KBM-7 (cell line): ENCODE results near the gene TSPAN10.

Source experiments
- DNase-seq: peaks from one replicate; pipeline ENCODE4 v3.0.0-alpha.2; 2015
- in situ Hi-C: fragments of 300-500 bp; cut with MboI; formaldehyde crosslinking; loops from 2 replicates; pipeline ENCODE4 v1.14.3; 2020; ENCODE audit warnings: low sequenced_read_pairs, low pct_unique_long_range_greater_than_20kb, mixed read lengths

TSPAN10 gene

GRCh38 chr17:81683208-81683583, 46.2 kb downstream of the TSPAN10 start:
- in situ Hi-C loops = no loop called here
- DNase-seq = peak; percentile 31

- peak; percentile 99 for DNase-seq
- in situ Hi-C loops = no loop called here
Observed at GRCh38 chr17:81683584-81684441, 46.8 kb downstream of the TSPAN10 start, which contains the start of the genes ARL16 and HGS. Gene ARL16, minus strand, starts transcription at chr17:81683797. Its CDS starts 44 bp downstream, at chr17:81683753. Gene HGS, plus strand, starts transcription at chr17:81684011. Its CDS starts 56 bp downstream, at chr17:81684067.

GRCh38 chr17:81684442-81684911, 47.5 kb downstream of the TSPAN10 start:
- DNase-seq = no peak
- in situ Hi-C loops = no loop called here

GRCh38 chr17:81685108-81685507, 48.1 kb downstream of the TSPAN10 start:
- in situ Hi-C loops = no loop called here
- DNase-seq = no peak

DNA sequence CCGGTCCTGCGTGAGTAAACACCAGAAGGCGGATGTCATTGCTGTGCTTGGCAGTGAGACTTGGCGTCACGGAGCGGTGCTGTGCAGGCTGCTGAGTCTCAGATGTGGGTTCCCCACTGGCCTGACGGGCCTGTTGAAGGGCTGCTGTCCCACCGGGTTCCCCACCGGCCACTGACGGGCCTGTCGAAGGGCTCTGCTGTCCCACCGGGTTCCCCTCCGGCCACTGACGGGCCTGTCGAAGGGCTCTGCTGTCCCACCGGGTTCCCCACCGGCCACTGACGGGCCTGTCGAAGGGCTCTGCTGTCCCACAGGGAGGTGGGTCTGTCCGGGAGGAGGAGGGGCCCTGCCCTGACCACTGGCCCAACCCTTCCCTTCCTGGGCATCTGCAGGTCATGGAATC, 49.6 kb downstream of the TSPAN10 start:
- in situ Hi-C loops = no loop called here

DNA sequence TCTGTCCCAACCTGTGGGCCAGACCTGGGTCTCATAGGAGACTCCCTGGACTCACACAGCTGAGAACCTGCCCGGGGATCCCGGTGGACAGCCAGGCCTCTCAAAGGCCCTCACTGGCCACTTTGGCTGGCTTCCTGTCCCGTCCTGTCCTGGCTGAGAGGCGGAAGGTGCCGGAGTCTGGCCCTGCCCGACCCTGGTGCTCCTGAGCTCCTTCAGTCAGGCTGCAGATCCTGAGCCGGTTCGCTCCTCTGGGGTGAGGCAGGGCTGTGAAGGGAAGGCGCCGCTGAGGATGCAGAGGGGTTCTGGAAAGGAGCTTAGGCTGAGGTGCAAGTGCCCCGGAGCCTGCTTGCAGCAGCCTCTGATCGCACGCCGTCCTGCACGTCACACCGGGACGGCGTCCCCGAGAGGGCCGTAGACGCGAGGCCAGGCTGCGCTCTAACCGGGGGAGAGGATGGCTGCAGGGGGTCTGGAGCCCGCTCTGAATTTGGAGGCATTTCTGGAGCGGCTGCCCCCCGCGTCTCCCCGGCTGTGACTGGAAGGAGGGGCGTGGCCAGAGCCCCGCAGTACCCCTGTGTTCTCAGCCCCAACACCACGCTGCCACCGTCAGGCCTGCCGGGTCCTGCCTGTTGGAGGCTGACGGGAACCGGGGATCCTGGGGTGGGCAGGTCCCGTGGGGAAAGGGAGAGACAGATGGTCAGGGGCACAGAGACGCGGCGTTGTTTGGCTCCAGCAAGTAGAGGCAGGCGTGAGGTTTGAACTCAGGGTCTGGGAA, 51.0 kb downstream of the TSPAN10 start:
- in situ Hi-C loops = no loop called here
- no peak for DNase-seq

More for the DNA sequence above, 49.6 kb downstream of the TSPAN10 start:
- no peak for DNase-seq

DNA sequence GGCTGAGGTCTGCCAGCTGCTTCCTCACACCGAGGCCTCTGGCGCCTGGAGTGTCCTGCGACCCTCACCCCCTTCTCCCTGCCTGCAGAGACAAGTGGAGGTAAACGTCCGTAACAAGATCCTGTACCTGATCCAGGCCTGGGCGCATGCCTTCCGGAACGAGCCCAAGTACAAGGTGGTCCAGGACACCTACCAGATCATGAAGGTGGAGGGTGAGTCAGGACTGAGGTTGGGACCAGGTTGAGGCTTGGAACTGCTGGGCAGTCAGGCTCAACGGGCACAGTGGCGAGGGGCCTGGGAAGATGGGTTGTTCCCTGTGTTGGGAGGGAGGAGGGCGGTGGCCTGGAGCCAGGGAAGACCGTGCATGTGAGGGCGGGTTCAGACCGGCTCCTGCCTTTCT, 51.6 kb downstream of the TSPAN10 start:
- in situ Hi-C loops = no loop called here
- no peak for DNase-seq

DNA sequence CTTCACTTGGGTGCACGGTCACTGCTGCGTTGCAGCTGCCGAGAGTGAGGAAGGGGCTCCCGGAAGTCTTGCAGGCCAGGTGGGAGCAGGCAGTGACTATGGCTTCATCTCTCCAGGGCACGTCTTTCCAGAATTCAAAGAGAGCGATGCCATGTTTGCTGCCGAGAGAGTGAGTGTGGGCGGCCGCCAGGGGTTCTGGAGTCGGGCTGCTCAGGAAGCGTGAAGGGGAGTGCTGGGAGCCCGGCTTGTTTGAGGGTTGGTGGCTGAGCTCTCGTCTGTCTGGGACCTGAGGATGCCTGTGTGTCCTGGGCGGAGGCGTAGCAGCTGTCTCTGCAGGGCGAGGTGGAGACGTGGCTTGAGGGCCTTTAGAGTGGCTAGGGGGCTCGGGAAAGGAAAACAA, 53.1 kb downstream of the TSPAN10 start:
- in situ Hi-C loops = no loop called here
- no peak for DNase-seq

DNA sequence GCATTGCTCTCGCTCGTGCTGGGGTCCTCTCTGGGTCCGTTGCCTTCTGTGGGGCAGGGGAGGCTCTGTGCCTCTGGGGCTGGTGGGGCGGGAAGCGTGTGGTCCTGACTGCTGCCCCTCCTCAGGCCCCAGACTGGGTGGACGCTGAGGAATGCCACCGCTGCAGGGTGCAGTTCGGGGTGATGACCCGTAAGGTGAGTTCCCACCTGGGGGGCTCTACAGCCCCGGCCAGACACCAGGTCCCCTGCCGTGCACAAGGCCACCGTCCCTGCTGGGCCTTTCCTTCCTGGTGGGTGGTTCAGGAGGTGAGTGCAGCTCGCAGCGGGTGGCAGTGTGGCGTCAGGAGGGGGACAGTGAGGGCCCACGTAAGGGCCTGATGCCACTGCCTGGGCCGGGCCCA, 53.6 kb downstream of the TSPAN10 start:
- no peak for DNase-seq
- in situ Hi-C loops = no loop called here

GRCh38 chr17:81691196-81691595, 54.2 kb downstream of the TSPAN10 start:
- in situ Hi-C loops = no loop called here
- no peak for DNase-seq

DNA sequence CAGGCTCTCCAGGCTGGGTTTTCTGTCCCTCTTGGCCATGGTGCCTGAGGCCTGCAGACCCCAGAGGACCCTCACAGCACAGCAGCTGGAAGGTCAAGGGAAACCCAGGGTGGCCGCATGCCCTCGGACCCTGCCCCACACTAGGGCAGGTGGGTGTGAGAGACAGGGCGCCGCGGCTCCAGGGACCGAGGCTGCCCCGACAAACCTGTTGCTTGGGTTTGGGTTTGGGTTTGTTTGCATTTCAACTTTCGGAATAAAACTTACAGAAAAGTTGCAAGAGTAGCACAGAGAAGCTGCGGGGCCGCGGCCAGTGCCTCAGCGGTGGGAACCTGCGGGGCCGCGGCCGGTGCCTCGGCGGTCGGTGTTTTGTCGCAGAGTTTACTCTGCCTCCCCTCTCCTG, 54.6 kb downstream of the TSPAN10 start:
- no peak for DNase-seq
- in situ Hi-C loops = no loop called here

DNA sequence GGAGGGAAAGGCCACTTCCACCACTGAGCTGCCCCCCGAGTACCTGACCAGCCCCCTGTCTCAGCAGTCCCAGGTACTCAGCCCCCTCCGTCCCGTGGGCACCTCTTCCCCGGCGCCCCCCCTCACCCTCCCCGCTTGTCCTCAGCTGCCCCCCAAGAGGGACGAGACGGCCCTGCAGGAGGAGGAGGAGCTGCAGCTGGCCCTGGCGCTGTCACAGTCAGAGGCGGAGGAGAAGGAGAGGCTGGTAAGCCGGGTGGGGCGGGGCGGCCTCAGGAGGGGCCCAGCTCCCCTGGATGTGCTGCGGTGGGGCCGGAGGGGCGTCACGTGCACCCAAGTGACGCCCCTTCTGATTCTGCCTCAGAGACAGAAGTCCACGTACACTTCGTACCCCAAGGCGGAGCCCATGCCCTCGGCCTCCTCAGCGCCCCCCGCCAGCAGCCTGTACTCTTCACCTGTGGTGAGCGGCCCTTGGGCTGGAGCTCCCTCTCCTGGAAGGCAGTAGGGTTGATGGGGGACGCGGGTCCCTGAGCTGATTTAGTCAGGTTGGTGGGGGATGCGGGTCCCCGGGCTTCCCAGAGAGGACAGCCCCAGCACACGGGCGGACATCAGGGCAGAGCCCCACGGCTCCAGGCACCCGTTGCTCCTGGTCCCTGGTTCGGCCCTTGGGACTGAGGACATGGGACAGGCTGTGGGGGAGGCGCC, 56.7 kb downstream of the TSPAN10 start:
- in situ Hi-C loops = no loop called here

DNA sequence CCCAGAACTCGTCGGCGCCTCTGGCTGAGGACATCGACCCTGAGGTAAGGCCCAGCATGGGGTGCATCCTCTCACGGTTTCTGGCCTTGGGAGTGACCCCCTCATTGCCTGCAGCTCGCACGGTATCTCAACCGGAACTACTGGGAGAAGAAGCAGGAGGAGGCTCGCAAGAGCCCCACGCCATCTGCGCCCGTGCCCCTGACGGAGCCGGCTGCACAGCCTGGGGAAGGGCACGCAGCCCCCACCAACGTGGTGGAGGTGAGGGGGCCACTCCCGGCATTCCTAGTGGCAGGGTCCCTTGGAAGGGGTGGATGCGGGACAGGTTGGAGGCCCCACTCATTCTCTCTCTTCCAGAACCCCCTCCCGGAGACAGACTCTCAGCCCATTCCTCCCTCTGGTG, 57.8 kb downstream of the TSPAN10 start:
- DNase-seq = no peak
- in situ Hi-C loops = no loop called here

More for the DNA sequence above, 56.7 kb downstream of the TSPAN10 start:
- no peak for DNase-seq

GRCh38 chr17:81695211-81695610, 58.2 kb downstream of the TSPAN10 start:
- no peak for DNase-seq
- in situ Hi-C loops = no loop called here

GRCh38 chr17:81695801-81696200, 58.8 kb downstream of the TSPAN10 start:
- no peak for DNase-seq
- in situ Hi-C loops = no loop called here

DNA sequence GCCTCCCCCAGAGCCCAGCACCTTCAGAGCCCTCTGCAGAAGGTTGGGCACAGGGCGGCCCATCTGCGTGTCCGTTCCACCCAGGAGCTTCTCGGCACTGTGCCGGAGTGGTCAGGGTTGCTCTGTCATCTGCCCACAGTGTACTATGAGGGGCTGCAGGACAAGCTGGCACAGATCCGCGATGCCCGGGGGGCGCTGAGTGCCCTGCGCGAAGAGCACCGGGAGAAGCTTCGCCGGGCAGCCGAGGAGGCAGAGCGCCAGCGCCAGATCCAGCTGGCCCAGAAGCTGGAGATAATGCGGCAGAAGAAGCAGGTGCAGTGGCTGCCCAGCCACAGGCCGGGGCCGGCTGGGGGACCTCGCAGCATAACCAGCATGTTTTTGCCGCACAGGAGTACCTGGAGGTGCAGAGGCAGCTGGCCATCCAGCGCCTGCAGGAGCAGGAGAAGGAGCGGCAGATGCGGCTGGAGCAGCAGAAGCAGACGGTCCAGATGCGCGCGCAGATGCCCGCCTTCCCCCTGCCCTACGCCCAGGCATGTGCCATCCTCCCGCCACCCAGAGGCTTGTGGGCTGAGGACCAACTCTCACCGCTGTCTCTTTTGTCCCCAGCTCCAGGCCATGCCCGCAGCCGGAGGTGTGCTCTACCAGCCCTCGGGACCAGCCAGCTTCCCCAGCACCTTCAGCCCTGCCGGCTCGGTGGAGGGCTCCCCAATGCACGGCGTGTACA, 59.4 kb downstream of the TSPAN10 start:
- in situ Hi-C loops = no loop called here
- no peak for DNase-seq

DNA sequence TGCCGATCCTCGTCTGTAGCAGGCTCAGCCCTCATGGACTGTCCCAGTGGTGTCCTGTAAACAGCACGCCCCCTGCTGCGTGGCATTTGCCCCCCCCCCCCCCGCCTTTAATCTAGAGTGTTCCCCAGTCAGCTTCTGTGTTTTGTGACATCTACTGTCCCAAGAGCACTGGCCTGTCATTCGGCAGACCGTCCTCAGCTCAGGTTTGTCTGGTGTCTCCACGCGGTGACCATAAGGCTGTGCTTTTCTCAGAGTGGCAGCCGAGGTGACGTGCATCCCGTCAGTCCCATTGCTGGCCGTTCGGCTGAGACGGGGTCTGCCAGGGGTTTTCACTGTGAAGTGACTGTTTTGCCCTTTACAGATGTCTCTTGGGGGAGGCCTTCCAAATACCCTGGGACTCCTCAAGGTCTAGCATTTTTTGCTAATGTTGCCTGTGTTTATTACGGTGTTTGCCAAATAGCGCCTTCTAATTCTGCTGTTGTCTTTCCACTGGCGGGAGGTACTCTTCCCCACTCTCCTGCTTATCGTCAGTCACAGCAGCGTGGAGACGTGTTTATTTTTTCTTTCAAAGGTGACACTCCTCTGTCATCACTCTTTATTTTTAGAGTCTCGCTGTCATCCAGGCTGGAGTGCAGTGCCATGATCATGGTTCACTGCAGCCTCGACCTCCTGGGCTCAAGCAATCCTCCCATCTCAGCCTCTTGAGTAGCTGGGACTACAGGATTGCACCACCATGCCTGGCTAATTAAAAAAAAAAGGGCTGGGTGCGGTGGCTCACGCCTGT, 60.5 kb downstream of the TSPAN10 start:
- in situ Hi-C loops = no loop called here
- no peak for DNase-seq
